Naive thymus-derived CD4-positive, alpha-beta T cell (primary cell): ENCODE results near the gene RABEP1. TPM values are rescaled to one million over a fixed set of nuclear protein-coding genes. Genes with fewer than 3 reads are reported as not detected.

ENCODE experiments used
- ATAC-seq: fragments of 150-1000 bp; cut with Tn5 transposase; 2 replicates; pipeline ENCODE4 v1.10.0; 2021; ENCODE audit warnings: mild to moderate bottlenecking, moderate library complexity
- CTCF ChIA-PET: fragments of 350-600 bp; sonication (Branson Sonifier 250); formaldehyde crosslinking; loops from one replicate; lab custom pipeline; 2021; ENCODE audit warnings: antibody characterized with exemption; lab: Charles Lee
- POLR2A ChIA-PET: fragments of 350-600 bp; sonication (Branson Sonifier 250); formaldehyde crosslinking; loops from one replicate; lab custom pipeline; 2021; ENCODE audit warnings: antibody characterized with exemption, inconsistent platforms; lab: Charles Lee
- DNase-seq, 9 donors: peaks; one replicate each; pipeline versions ENCODE4 v3.0.0 to v3.0.0-alpha.2; 2020 to 2022; ENCODE audit warnings: mixed read lengths in 1 of 9
- H3K27ac ChIP-seq: one replicate; pipeline ENCODE4 v1.7.0; 2013; ENCODE audit warnings: mild to moderate bottlenecking, low read depth, low read length, moderate library complexity
- H3K27me3 ChIP-seq, 2 donors: one replicate each; pipeline ENCODE4 v1.7.0; 2013; ENCODE audit warnings: low read length in 2 of 2, mild to moderate bottlenecking in 2 of 2, moderate library complexity in 2 of 2; ENCODE audit not compliant: control insufficient read depth in 2 of 2, insufficient read depth in 2 of 2
- H3K36me3 ChIP-seq, 3 experiments: 1 replicate in 2 of 3; 2 replicates in 1 of 3; pipeline ENCODE4 v1.7.0; 2013; ENCODE audit warnings: low read length in 3 of 3, mild to moderate bottlenecking in 3 of 3, moderate library complexity in 1 of 3; ENCODE audit not compliant: insufficient read depth in 3 of 3, control insufficient read depth in 2 of 3
- H3K4me1 ChIP-seq, 2 donors: one replicate each; pipeline ENCODE4 v1.7.0; 2013; ENCODE audit warnings: low read length in 2 of 2, mild to moderate bottlenecking in 2 of 2, moderate library complexity in 1 of 2; ENCODE audit not compliant: control insufficient read depth in 2 of 2, insufficient read depth in 2 of 2
- H3K4me3 ChIP-seq: 2 replicates; pipeline ENCODE4 v1.7.0; 2013; ENCODE audit warnings: mild to moderate bottlenecking, low read length
- H3K9me3 ChIP-seq, 3 experiments: 1 replicate in 2 of 3; 2 replicates in 1 of 3; pipeline ENCODE4 v1.7.0; 2013; ENCODE audit warnings: low read length in 3 of 3; ENCODE audit not compliant: control insufficient read depth in 2 of 3
- H3K27ac Mint-ChIP-seq, 9 donors: one replicate each; pipeline ENCODE4 v1.8.0; 2020 to 2022; ENCODE audit warnings: mixed read lengths in 9 of 9, mild to moderate bottlenecking in 8 of 9, moderate library complexity in 5 of 9, inconsistent platforms in 2 of 9
- H3K27me3 Mint-ChIP-seq, 5 donors: one replicate each; pipeline ENCODE4 v1.8.0; 2021 to 2022; ENCODE audit warnings: mixed read lengths in 5 of 5, mild to moderate bottlenecking in 1 of 5
- H3K36me3 Mint-ChIP-seq, 5 donors: one replicate each; pipeline ENCODE4 v1.8.0; 2020 to 2022; ENCODE audit warnings: mixed read lengths in 5 of 5, mild to moderate bottlenecking in 3 of 5, inconsistent platforms in 1 of 5
- H3K4me1 Mint-ChIP-seq, 7 donors: one replicate each; pipeline ENCODE4 v1.8.0; 2020 to 2022; ENCODE audit warnings: mixed read lengths in 7 of 7, mild to moderate bottlenecking in 3 of 7, inconsistent platforms in 1 of 7
- H3K4me3 Mint-ChIP-seq, 10 donors: one replicate each; pipeline ENCODE4 v1.8.0; 2020 to 2022; ENCODE audit warnings: mild to moderate bottlenecking in 10 of 10, mixed read lengths in 10 of 10, moderate library complexity in 6 of 10, inconsistent platforms in 2 of 10
- H3K9me3 Mint-ChIP-seq, 11 donors: one replicate each; pipeline ENCODE4 v1.8.0; 2020 to 2022; ENCODE audit warnings: mixed read lengths in 11 of 11, mild to moderate bottlenecking in 4 of 11, inconsistent platforms in 1 of 11, moderate library complexity in 1 of 11
- intact Hi-C, 2 donors: fragments of 100-400 bp; cut with micrococcal nuclease; formaldehyde crosslinking; loops; one replicate each; pipeline ENCODE4 v1.15.1; 2023
- polyA plus RNA-seq, 2 donors: library from polyadenylated mRNA; unstranded; fragments of 300-500 nt; fragmentation: Illumina TruSeq; gene quantifications; one replicate each; pipeline ENCODE4 v1.2.3, GENCODE V29; 2021
- total RNA-seq, 6 experiments: library from RNA in 5 of 6; stranded (reverse) in 5 of 6; gene quantifications; 1 replicate in 5 of 6; 2 replicates in 1 of 6; pipeline ENCODE4 v1.2.3 and lab custom pipeline; 2021 to 2026

Gene RABEP1
- total and polyA plus RNA-seq, 7 experiments from 2014 or later, result 26.2 to 58.5 (median 41.2) TPM

GRCh38 chr17:5263441-5263840, 18.6 kb upstream of the RABEP1 start:
- intact Hi-C loops, result no loop called here
- Mint-ChIP-seq H3K4me1 (peaks cover 0 to 7% (median 0%) of the 10 kb centered on the region in 7 donors), H3K27me3 (no peaks in the 10 kb centered on the region), H3K27ac (no peak overlapping the region), H3K4me3 (no peak overlapping the region), H3K9me3 (peaks cover 0 to 4% (median 0%) of the 10 kb centered on the region in 11 donors), H3K36me3 (no peaks in the 10 kb centered on the region)
- Histone ChIP-seq H3K36me3 (no peaks in the 10 kb centered on the region), H3K27ac (no peak overlapping the region), H3K4me3 (no peak overlapping the region), H3K9me3 (no peaks in the 10 kb centered on the region), H3K4me1 (no peaks in the 10 kb centered on the region), H3K27me3 (no peaks in the 10 kb centered on the region)
- CTCF ChIA-PET, result interaction anchor here (0.7 kb wide), 1 partner anchor 323 kb away, joined by 3 read pairs; no protein-coding TSS in a partner anchor
- POLR2A ChIA-PET, result no interaction called here
- DNase-seq (no peak), ATAC-seq (no peak)

- ChIA-PET POLR2A (no interaction called here), CTCF (no interaction called here)
- Mint-ChIP-seq H3K4me3 (no peak overlapping the region), H3K27me3 (no peaks in the 10 kb centered on the region), H3K4me1 (peaks cover 0 to 7% (median 0%) of the 10 kb centered on the region in 7 donors), H3K27ac (no peak overlapping the region), H3K36me3 (no peaks in the 10 kb centered on the region), H3K9me3 (peaks cover 0 to 4% (median 0%) of the 10 kb centered on the region in 11 donors)
- DNase-seq (no peak), ATAC-seq (no peak)
- intact Hi-C loops, result no loop called here
- Histone ChIP-seq H3K4me1 (no peaks in the 10 kb centered on the region), H3K27ac (no peak overlapping the region), H3K27me3 (no peaks in the 10 kb centered on the region), H3K36me3 (no peaks in the 10 kb centered on the region), H3K4me3 (no peak overlapping the region), H3K9me3 (no peaks in the 10 kb centered on the region)
Observed at GRCh38 chr17:5264893-5265292, 17.2 kb upstream of the RABEP1 start.

- no peaks in the 10 kb centered on the region for H3K36me3 ChIP-seq
- CTCF ChIA-PET, result no interaction called here
- no peaks in the 10 kb centered on the region for H3K36me3 Mint-ChIP-seq
- no peaks in the 10 kb centered on the region for H3K9me3 Mint-ChIP-seq
- H3K27me3 ChIP-seq, result no peaks in the 10 kb centered on the region
- DNase-seq (no peak), ATAC-seq (no peak)
- no peak overlapping the region for H3K4me3 ChIP-seq
- H3K27ac ChIP-seq, result no peak overlapping the region
- H3K4me1 Mint-ChIP-seq, result peaks cover 0 to 7% (median 0%) of the 10 kb centered on the region in 7 donors
- POLR2A ChIA-PET, result interaction anchor here (0.8 kb wide), 1 partner anchor 13 kb away, joined by 3 read pairs; the partner anchor contains the start of gene RABEP1
- no peak overlapping the region for H3K4me3 Mint-ChIP-seq
- no peaks in the 10 kb centered on the region for H3K27me3 Mint-ChIP-seq
- intact Hi-C loops, result no loop called here
- H3K9me3 ChIP-seq, result no peaks in the 10 kb centered on the region
- no peak overlapping the region for H3K27ac Mint-ChIP-seq
- no peaks in the 10 kb centered on the region for H3K4me1 ChIP-seq
Observed at GRCh38 chr17:5269241-5269960, 12.7 kb upstream of the RABEP1 start.

GRCh38 chr17:5272322-5272721, 9.8 kb upstream of the RABEP1 start:
- H3K4me1 Mint-ChIP-seq, result peaks cover 0 to 2% (median 0%) of the 10 kb centered on the region in 7 donors
- ChIA-PET POLR2A (no interaction called here), CTCF (no interaction called here)
- Histone ChIP-seq H3K4me1 (no peaks in the 10 kb centered on the region), H3K9me3 (no peaks in the 10 kb centered on the region), H3K36me3 (no peaks in the 10 kb centered on the region), H3K27ac (no peak overlapping the region), H3K27me3 (no peaks in the 10 kb centered on the region), H3K4me3 (no peak overlapping the region)
- intact Hi-C loops, result no loop called here
- no peaks in the 10 kb centered on the region for H3K9me3 Mint-ChIP-seq
- ATAC-seq (no peak), DNase-seq (peak in 1 of 9 donors; percentile 26)
- no peaks in the 10 kb centered on the region for H3K27me3 Mint-ChIP-seq
- no peaks in the 10 kb centered on the region for H3K36me3 Mint-ChIP-seq
- H3K27ac Mint-ChIP-seq, result no peak overlapping the region
- no peak overlapping the region for H3K4me3 Mint-ChIP-seq

GRCh38 chr17:5282642-5283217, 646 bp downstream of the RABEP1 start:
- POLR2A ChIA-PET, result interaction anchor here (0.5 to 1.9 kb wide), 14 partner anchors 8 to 1646 kb away, joined by 3 to 5 read pairs (median 3); partner anchors contain the start of genes CTNS, DERL2, INCA1 and KIF1C
- CTCF ChIA-PET, result interaction anchor here (0.8 to 1.2 kb wide), 2 partner anchors 27 to 84 kb away, joined by 3 read pairs; no protein-coding TSS in a partner anchor
- peaks cover 0 to 2% (median 0%) of the 10 kb centered on the region in 11 donors for H3K9me3 Mint-ChIP-seq
- Histone ChIP-seq H3K27me3 (no peaks in the 10 kb centered on the region), H3K9me3 (no peaks in the 10 kb centered on the region), H3K27ac (peak overlapping the region; percentile 70), H3K36me3 (peaks cover 0 to 4% (median 0%) of the 10 kb centered on the region in 3 experiments), H3K4me3 (peak overlapping the region; percentile 52), H3K4me1 (peaks cover 16 to 26% of the 10 kb centered on the region in 2 donors)
- peaks cover 0 to 10% (median 0%) of the 10 kb centered on the region in 5 donors for H3K36me3 Mint-ChIP-seq
- intact Hi-C loops, result loop anchor here (1.0 to 2.0 kb wide), 8 partner anchors 16 to 572 kb away; partner anchors contain the start of genes C1QBP (in 2 of the 2), ARRB2 (in 1 of the 2) and NUP88 (in 1 of the 2)
- peaks cover 26 to 51% (median 40%) of the 10 kb centered on the region in 7 donors for H3K4me1 Mint-ChIP-seq
- H3K27me3 Mint-ChIP-seq, result no peaks in the 10 kb centered on the region
- peak overlapping the region; percentile 35 to 93 (median 88) for H3K27ac Mint-ChIP-seq
- ATAC-seq (peak; percentile 58), DNase-seq (peak in 2 of 9 donors; percentile 4 to 63)
- peak overlapping the region; percentile 72 to 95 (median 88) for H3K4me3 Mint-ChIP-seq

GRCh38 chr17:5283571-5284315, 1.7 kb downstream of the RABEP1 start:
- ChIA-PET CTCF (interaction anchor here (1.0 kb wide), 1 partner anchor 85 kb away, joined by 3 read pairs; no protein-coding TSS in a partner anchor), POLR2A (interaction anchor here (0.8 to 1.5 kb wide), 6 partner anchors 9 to 1648 kb away, joined by 3 to 5 read pairs (median 4); partner anchors contain the start of genes CTNS, INCA1, KIF1C and SHPK)
- Mint-ChIP-seq H3K4me3 (peak overlapping the region; percentile 72 to 95 (median 88)), H3K9me3 (peaks cover 0 to 2% (median 0%) of the 10 kb centered on the region in 11 donors), H3K36me3 (peaks cover 0 to 14% (median 0%) of the 10 kb centered on the region in 5 donors), H3K27ac (peak overlapping the region in 8 of 9 donors; percentile 26 to 90 (median 78)), H3K27me3 (no peaks in the 10 kb centered on the region), H3K4me1 (peaks cover 33 to 61% (median 48%) of the 10 kb centered on the region in 7 donors)
- DNase-seq, result no peak
- peaks cover 0 to 4% (median 0%) of the 10 kb centered on the region in 3 experiments for H3K36me3 ChIP-seq
- no peaks in the 10 kb centered on the region for H3K9me3 ChIP-seq
- intact Hi-C loops, result loop anchor here in 1 of 2 donors (2.0 kb wide), 2 partner anchors 15 to 51 kb away; no protein-coding TSS in a partner anchor
- H3K4me3 ChIP-seq, result peak overlapping the region; percentile 52
- H3K27ac ChIP-seq, result peak overlapping the region; percentile 70
- no peaks in the 10 kb centered on the region for H3K27me3 ChIP-seq
- ATAC-seq, result no peak
- peaks cover 18 to 29% of the 10 kb centered on the region in 2 donors for H3K4me1 ChIP-seq
